Activated naive CD4-positive, alpha-beta T cell treated with anti-CD3 and anti-CD28 coated beads for 36 hours (primary cell): ENCODE results near the gene MPP2. TPM values are rescaled to one million over a fixed set of nuclear protein-coding genes. Genes with fewer than 3 reads are reported as not detected.
"Not testable (repeated sequence)": the region's sequence is repeated elsewhere in the genome, so short reads cannot be mapped to it uniquely, and the experiment has no call there.

ENCODE experiments used
- CTCF ChIA-PET: fragments of 350-600 bp; sonication (Branson Sonifier 250); formaldehyde crosslinking; loops from one replicate; lab custom pipeline; 2021; ENCODE audit warnings: antibody characterized with exemption; lab: Charles Lee
- DNase-seq: peaks from one replicate; pipeline ENCODE4 v3.0.0-alpha.2; 2020
- H3K27ac Mint-ChIP-seq: one replicate; pipeline ENCODE4 v1.8.0; 2021; ENCODE audit warnings: mild to moderate bottlenecking, mixed read lengths
- H3K27me3 Mint-ChIP-seq: one replicate; pipeline ENCODE4 v1.8.0; 2021; ENCODE audit warnings: low read depth, mixed read lengths
- H3K36me3 Mint-ChIP-seq: one replicate; pipeline ENCODE4 v1.8.0; 2021; ENCODE audit warnings: low read depth, mixed read lengths
- H3K4me1 Mint-ChIP-seq: one replicate; pipeline ENCODE4 v1.8.0; 2021; ENCODE audit warnings: low read depth, mixed read lengths
- H3K4me3 Mint-ChIP-seq: one replicate; pipeline ENCODE4 v1.8.0; 2021; ENCODE audit warnings: mild to moderate bottlenecking, moderate library complexity, mixed read lengths
- H3K9me3 Mint-ChIP-seq: one replicate; pipeline ENCODE4 v1.8.0; 2021; ENCODE audit warnings: mixed read lengths
- intact Hi-C: fragments of 100-400 bp; cut with micrococcal nuclease; formaldehyde crosslinking; loops from one replicate; pipeline ENCODE4 v1.15.1; 2023
- total RNA-seq, 2 experiments: library from RNA; stranded (reverse); gene quantifications; one replicate each; pipeline ENCODE4 v1.2.3, GENCODE V29; 2021

MPP2 gene
- total RNA-seq, 2 experiments from 2014 or later = 2.3 to 2.5 TPM

DNA sequence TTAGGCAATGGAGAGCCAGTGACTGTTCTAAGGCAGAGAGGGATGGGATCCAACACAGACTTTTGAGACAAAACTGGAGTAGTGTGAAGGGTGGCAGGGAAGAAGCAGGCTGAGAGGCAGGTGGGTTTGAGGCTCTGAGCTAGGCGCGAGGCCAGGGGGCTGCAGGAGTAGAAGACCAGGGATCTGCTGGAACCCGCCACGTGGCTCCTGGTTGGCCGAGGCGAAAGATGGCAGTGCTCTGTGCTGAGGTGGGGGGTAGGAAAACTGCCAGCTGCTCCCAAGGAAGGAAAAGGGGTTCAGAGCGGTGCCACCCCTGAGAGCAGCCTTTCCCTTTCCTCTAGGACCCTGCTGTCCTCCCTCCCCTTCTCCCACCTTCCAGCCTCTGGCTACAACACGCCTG, 54.8 kb downstream of the MPP2 start:
- no peak for DNase-seq
- Mint-ChIP-seq H3K4me3 (no peak overlapping the region), H3K4me1 (no peaks in the 10 kb centered on the region), H3K27me3 (peaks cover 6% of the 10 kb centered on the region), H3K36me3 (no peaks in the 10 kb centered on the region), H3K9me3 (no peaks in the 10 kb centered on the region), H3K27ac (no peak overlapping the region)
- intact Hi-C loops = no loop called here
- CTCF ChIA-PET = no interaction called here

- intact Hi-C loops = loop anchor here (5.0 kb wide), 2 partner anchors 57 to 157 kb away; no protein-coding TSS in a partner anchor
- no peaks in the 10 kb centered on the region for H3K4me1 Mint-ChIP-seq
- H3K4me3 Mint-ChIP-seq = no peak overlapping the region
- DNase-seq = no peak
- no peaks in the 10 kb centered on the region for H3K9me3 Mint-ChIP-seq
- peaks cover 7% of the 10 kb centered on the region for H3K27me3 Mint-ChIP-seq
- CTCF ChIA-PET = interaction anchor here (1.5 kb wide), 1 partner anchor 29 kb away, joined by 5 read pairs; no protein-coding TSS in a partner anchor
- no peaks in the 10 kb centered on the region for H3K36me3 Mint-ChIP-seq
- H3K27ac Mint-ChIP-seq = no peak overlapping the region
These were observed 58.2 kb downstream of the MPP2 start for GRCh38 chr17:43849116-43849515.

DNA sequence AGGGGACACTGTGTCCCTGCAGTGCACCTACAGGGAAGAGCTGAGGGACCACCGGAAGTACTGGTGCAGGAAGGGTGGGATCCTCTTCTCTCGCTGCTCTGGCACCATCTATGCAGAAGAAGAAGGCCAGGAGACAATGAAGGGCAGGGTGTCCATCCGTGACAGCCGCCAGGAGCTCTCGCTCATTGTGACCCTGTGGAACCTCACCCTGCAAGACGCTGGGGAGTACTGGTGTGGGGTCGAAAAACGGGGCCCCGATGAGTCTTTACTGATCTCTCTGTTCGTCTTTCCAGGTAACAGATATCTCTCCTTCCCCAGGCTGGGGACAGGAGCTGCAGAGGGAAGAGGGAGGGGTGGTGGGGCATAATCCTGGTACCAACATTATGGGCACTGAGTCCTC, 58.7 kb downstream of the MPP2 start:
- no peaks in the 10 kb centered on the region for H3K9me3 Mint-ChIP-seq
- no peak overlapping the region for H3K4me3 Mint-ChIP-seq
- no peaks in the 10 kb centered on the region for H3K4me1 Mint-ChIP-seq
- CTCF ChIA-PET = interaction anchor here (1.5 kb wide), 1 partner anchor 30 kb away, joined by 5 read pairs; no protein-coding TSS in a partner anchor
- no peak overlapping the region for H3K27ac Mint-ChIP-seq
- intact Hi-C loops = loop anchor here (5.0 kb wide), 2 partner anchors 56 to 156 kb away; no protein-coding TSS in a partner anchor
- no peaks in the 10 kb centered on the region for H3K36me3 Mint-ChIP-seq
- peaks cover 7% of the 10 kb centered on the region for H3K27me3 Mint-ChIP-seq
- DNase-seq = no peak

DNA sequence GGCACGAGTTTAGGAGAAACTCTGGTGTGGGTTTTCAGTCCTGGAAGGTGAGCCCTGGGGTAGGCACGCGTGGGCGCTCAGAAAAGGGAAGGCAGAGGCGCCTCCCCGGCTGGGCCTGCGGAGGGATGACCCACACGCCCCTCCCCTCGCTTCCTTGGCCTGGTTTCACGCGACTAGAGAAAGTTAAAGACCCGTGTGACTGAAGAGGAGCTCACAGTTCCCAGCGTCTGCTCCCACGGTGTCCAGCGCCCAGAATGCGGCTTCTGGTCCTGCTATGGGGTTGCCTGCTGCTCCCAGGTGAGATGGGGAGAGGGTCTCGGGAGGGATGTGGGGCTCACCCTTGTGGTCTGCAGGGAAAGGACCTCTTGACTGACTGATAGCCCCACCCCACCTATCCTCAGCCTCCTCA, 60.4 kb downstream of the MPP2 start, which contains the start of gene CD300LG:
CD300LG (plus strand) TSS at position 214 of the 409 bp plus-strand sequence; CDS start at position 255, 41 bp downstream.
- no peak within 1 kb of the TSS for H3K4me3 Mint-ChIP-seq
- no peak for DNase-seq
- no peak within 1 kb of the TSS for H3K27ac Mint-ChIP-seq
- no peaks in the 10 kb centered on the region for H3K36me3 Mint-ChIP-seq
- intact Hi-C loops = loop anchor here (2.0 to 5.0 kb wide), 3 partner anchors 55 to 155 kb away; partner anchors contain the start of gene DUSP3
- H3K4me1 Mint-ChIP-seq = no peaks in the 10 kb centered on the region
- H3K27me3 Mint-ChIP-seq = peaks cover 8% of the 10 kb centered on the region
- CTCF ChIA-PET = interaction anchor here (0.9 to 2.3 kb wide), 13 partner anchors 9 to 153 kb away, joined by 4 to 18 read pairs (median 5); no protein-coding TSS in a partner anchor
- no peaks in the 10 kb centered on the region for H3K9me3 Mint-ChIP-seq

GRCh38 chr17:43846221-43846712, 61.1 kb downstream of the MPP2 start:
- CTCF ChIA-PET = interaction anchor here (0.7 to 2.3 kb wide), 26 partner anchors 10 to 627 kb away, joined by 3 to 18 read pairs (median 5); no protein-coding TSS in a partner anchor
- H3K4me1 Mint-ChIP-seq = no peaks in the 10 kb centered on the region
- no peak overlapping the region for H3K4me3 Mint-ChIP-seq
- DNase-seq = peak; percentile 85
- no peaks in the 10 kb centered on the region for H3K36me3 Mint-ChIP-seq
- H3K27me3 Mint-ChIP-seq = peaks cover 8% of the 10 kb centered on the region
- no peak overlapping the region for H3K27ac Mint-ChIP-seq
- H3K9me3 Mint-ChIP-seq = no peaks in the 10 kb centered on the region
- intact Hi-C loops = loop anchor here (2.0 to 5.0 kb wide), 3 partner anchors 54 to 154 kb away; partner anchors contain the start of gene DUSP3

GRCh38 chr17:43845766-43846165, 61.6 kb downstream of the MPP2 start:
- no peak for DNase-seq
- Mint-ChIP-seq H3K9me3 (no peaks in the 10 kb centered on the region), H3K4me1 (no peaks in the 10 kb centered on the region), H3K4me3 (no peak overlapping the region), H3K27me3 (peaks cover 9% of the 10 kb centered on the region), H3K36me3 (no peaks in the 10 kb centered on the region), H3K27ac (no peak overlapping the region)
- CTCF ChIA-PET = interaction anchor here (0.7 to 2.3 kb wide), 23 partner anchors 11 to 628 kb away, joined by 3 to 18 read pairs (median 5); no protein-coding TSS in a partner anchor
- intact Hi-C loops = loop anchor here (2.0 to 5.0 kb wide), 3 partner anchors 53 to 153 kb away; partner anchors contain the start of gene DUSP3

GRCh38 chr17:43844241-43844640, 63.1 kb downstream of the MPP2 start:
- Mint-ChIP-seq H3K4me1 (no peaks in the 10 kb centered on the region), H3K36me3 (no peaks in the 10 kb centered on the region), H3K27ac (no peak overlapping the region), H3K27me3 (peaks cover 15% of the 10 kb centered on the region), H3K9me3 (no peaks in the 10 kb centered on the region), H3K4me3 (no peak overlapping the region)
- no peak for DNase-seq
- CTCF ChIA-PET = no interaction called here
- intact Hi-C loops = no loop called here

GRCh38 chr17:43842975-43843325, 64.4 kb downstream of the MPP2 start:
- Mint-ChIP-seq H3K27ac (no peak overlapping the region), H3K27me3 (peaks cover 15% of the 10 kb centered on the region), H3K4me3 (no peak overlapping the region), H3K9me3 (no peaks in the 10 kb centered on the region), H3K36me3 (no peaks in the 10 kb centered on the region), H3K4me1 (no peaks in the 10 kb centered on the region)
- intact Hi-C loops = no loop called here
- DNase-seq = no peak
- CTCF ChIA-PET = interaction anchor here (0.6 to 0.9 kb wide), 2 partner anchors 36 to 83 kb away, joined by 3 to 4 read pairs; no protein-coding TSS in a partner anchor

- DNase-seq, H3K27ac Mint-ChIP-seq, H3K9me3 Mint-ChIP-seq, H3K4me3 Mint-ChIP-seq, intact Hi-C loops, H3K36me3 Mint-ChIP-seq, H3K4me1 Mint-ChIP-seq: not testable (repeated sequence)
- H3K27me3 Mint-ChIP-seq = peaks cover 15% of the 10 kb centered on the region
- CTCF ChIA-PET = interaction anchor here (0.6 to 0.9 kb wide), 4 partner anchors 36 to 113 kb away, joined by 3 to 4 read pairs (median 4); no protein-coding TSS in a partner anchor
These were observed 65.0 kb downstream of the MPP2 start for GRCh38 chr17:43842091-43842974.

DNA sequence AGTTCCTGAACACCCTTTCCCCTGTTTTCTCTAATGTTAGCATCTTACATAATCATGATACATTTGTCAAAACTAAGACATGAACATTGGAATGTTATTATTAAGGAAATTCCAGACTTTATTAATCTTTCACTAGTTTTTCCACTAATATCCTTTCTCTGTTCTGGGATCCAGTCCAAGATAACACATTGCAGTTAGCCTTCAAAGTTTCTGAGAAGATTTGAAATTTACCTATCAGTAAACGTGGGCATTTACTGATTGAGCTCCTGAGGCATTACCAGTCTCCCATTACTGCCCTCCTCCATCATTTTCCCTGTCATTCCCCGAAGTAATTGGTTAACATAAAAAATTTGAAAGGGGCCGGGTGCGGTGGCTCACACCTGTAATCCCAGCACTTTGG, 66.1 kb downstream of the MPP2 start:
- Mint-ChIP-seq H3K4me3 (no peak overlapping the region), H3K9me3 (no peaks in the 10 kb centered on the region), H3K27ac (no peak overlapping the region), H3K36me3 (no peaks in the 10 kb centered on the region), H3K4me1 (no peaks in the 10 kb centered on the region), H3K27me3 (peaks cover 15% of the 10 kb centered on the region)
- no peak for DNase-seq
- CTCF ChIA-PET = interaction anchor here (0.6 to 1.1 kb wide), 2 partner anchors 24 to 39 kb away, joined by 3 read pairs; no protein-coding TSS in a partner anchor
- intact Hi-C loops = no loop called here

DNA sequence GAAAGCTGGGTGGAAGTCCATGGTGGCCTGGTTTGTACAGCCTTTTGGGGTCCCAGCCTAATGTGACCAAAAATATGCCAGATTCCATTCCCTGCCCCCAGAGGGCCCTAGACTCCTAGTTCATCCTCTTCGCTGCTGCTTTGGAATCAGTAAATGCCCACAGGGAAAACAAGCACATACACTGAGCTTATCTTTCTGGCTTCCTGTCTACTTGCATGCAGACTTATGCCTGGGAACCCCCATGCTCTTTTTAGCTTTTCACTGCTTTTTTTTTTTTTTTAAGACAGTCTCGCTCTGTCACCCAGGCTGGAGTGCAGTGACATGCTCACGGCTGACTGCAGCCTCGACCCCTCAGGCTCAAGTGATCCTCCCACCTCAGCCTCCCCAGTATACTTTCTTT, 66.5 kb downstream of the MPP2 start:
- Mint-ChIP-seq H3K4me3 (no peak overlapping the region), H3K27ac (no peak overlapping the region), H3K4me1 (no peaks in the 10 kb centered on the region), H3K27me3 (peaks cover 12% of the 10 kb centered on the region), H3K36me3 (no peaks in the 10 kb centered on the region), H3K9me3 (no peaks in the 10 kb centered on the region)
- intact Hi-C loops = no loop called here
- no peak for DNase-seq
- CTCF ChIA-PET = interaction anchor here (0.6 to 1.4 kb wide), 5 partner anchors 23 to 156 kb away, joined by 3 to 4 read pairs (median 3); no protein-coding TSS in a partner anchor

DNA sequence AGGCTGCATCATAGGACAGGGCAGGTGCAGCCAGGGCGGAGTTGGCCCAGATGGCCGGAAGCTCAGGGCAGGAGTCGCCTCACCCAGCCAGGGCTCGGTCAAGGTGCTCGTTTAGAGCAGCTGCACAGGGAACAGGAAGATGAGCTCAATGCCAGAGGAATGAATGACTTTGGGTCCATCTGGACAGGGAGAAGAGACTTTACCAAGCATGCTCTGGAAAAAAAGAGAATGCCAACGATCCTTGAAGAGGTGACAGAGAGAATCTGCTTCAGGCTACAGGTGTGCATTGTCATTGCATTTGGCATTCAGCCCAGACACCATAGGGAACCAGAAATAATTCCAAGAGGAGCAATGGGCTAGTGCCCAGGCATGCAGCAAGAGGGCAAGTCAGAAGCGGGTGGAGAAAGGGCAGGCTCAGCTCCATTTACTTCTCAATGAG, 67.6 kb downstream of the MPP2 start:
- no peak overlapping the region for H3K4me3 Mint-ChIP-seq
- no peaks in the 10 kb centered on the region for H3K36me3 Mint-ChIP-seq
- H3K27ac Mint-ChIP-seq = no peak overlapping the region
- intact Hi-C loops = no loop called here
- no peaks in the 10 kb centered on the region for H3K4me1 Mint-ChIP-seq
- DNase-seq = no peak
- no peaks in the 10 kb centered on the region for H3K9me3 Mint-ChIP-seq
- CTCF ChIA-PET = interaction anchor here (0.5 to 1.4 kb wide), 3 partner anchors 25 to 334 kb away, joined by 3 to 4 read pairs (median 3); no protein-coding TSS in a partner anchor
- peaks cover 9% of the 10 kb centered on the region for H3K27me3 Mint-ChIP-seq
